GM21786 (cell line): ENCODE data around the gene UGT1A7.

ENCODE experiments used
- ATAC-seq: cut with Tn5 transposase; IDR thresholded peaks from one replicate; pipeline ENCODE4 v1.9.1; 2021; ENCODE audit not compliant: unreplicated experiment

The UGT1A7 gene

DNA sequence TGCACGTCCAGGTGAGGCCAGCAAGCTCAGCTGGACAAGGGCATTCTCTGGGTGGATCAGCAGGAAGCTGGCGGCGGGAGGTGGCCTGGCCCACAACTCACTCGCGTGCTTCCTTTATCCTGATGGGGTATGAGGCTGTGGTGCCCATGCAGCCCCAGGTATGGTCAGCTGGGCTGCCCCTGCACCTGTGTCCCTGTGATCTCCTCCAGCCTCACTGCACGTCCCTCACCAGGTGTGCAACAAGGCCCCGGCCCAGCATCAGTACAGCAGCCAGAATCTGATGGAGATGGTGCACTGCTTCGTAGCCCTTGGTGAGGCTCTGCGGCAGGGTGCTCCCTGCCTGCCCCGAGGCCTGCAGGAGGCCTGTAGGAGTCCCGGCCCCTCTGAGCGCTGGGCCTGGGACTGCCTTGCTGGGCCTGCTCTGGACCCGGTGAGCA is 114.1 kb downstream of the UGT1A7 start:
- no peak for ATAC-seq

GRCh38 chr2:233796254-233796653 is 114.6 kb downstream of the UGT1A7 start:
- no peak for ATAC-seq

GRCh38 chr2:233798335-233799086 is 116.8 kb downstream of the UGT1A7 start:
- ATAC-seq, result no peak

GRCh38 chr2:233799087-233799665 is 117.5 kb downstream of the UGT1A7 start:
- ATAC-seq, result no peak

DNA sequence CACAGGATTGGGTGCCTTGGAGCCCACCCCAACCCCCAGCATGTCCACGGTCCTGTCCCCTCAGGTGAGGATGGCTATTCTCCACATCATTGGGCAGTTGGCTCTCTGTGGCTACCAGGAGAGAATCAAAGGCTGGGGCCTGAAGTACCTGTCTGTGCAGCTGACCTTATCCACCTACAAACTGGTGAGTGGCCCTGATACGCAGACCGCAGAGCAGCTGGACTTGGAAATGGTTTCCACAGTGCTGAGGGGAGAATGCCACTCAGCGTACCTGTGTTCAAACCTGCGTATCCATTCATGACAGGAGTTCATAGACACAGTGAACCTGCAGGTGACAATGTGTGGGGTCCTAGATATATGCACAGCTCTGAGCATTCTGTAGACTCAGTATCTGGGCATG is 118.0 kb downstream of the UGT1A7 start:
- ATAC-seq, result no peak

GRCh38 chr2:233800208-233800607 is 118.5 kb downstream of the UGT1A7 start:
- ATAC-seq, result no peak

DNA sequence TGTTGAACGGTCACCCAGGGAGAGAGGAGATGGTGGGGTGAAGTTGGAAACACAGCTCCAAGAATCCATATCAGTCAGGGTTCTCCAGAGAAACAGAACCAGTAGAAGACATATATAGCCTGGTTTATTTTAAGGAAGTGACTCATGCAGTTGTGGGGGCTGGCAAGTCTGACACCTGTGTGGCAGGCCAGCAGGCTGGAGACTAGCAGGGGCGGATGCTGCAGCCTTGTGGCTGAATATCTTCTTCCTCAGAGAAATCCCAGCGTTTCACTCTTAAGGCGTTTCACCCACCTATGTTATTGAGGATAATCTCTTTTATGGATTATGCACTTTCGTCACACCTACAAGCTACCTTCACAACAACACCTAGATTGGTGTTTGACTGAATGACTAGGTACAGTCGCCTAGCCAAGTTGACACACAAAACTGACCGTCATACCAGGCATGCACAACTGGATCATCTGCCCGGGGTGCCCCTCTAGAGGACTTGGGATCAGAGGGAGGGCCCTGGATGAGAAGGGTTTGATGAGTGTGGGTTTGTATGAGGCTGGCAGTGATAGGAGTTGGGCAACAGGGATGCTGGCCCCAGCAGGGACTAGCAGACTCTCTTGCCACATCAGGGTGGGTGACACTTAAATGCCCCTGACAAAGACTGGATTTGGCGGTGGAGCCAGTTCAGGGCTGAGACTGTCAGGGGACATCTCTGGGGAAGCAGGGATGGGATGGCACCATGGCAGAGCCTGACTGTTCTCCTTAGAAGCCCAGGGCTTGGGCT is 119.8 kb downstream of the UGT1A7 start:
- ATAC-seq, result no peak

- no peak for ATAC-seq
Measured at GRCh38 chr2:233802132-233802815, 120.6 kb downstream of the UGT1A7 start.

DNA sequence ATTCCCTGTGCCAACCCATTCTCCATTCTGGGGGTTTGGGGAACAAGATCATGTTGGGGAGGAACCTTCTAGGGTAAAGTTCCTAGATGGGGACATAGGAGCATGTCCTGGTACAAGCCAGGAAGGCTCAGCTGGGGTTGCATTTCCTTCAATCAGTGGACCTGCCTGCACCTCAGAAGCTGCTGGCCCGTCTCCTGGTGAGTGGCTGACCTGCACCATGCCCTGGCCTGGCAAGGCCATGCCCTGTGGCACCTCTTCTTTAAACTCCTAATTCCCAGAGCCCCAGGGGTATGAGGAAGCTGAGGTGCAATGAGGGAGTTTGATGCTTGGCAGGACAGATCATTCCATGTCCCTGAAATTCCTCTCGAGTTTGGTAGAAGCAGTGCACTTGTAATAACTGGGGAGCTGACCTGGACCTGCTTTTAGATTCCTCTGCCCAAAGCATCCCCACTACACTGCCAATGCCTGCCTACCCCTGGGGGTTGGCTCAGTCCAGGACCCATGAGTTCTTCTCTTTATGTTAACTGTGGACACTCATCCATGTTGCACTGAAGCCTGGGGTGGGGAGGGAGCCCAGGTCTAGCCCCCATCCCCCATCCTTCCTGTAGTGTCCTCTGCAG is 121.7 kb downstream of the UGT1A7 start:
- ATAC-seq, result no peak

DNA sequence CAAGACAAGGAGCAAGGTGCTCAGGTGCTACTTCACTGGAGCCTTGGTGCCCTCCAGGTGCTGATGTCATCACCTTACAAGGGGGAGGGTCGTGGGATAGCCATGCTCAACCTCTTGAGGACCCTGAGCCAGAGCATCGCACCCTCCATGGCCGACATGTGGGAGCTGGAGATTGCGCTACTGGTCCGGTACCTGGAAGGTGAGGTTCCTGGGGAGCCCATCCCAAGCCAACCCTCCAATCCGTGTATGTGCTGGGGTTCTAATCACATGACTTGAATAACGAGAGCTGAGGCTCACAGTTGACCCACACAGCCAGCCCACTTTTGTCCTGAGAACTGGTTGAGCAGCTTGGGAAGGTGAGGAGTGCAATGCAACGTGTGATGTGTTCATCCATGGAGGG is 122.3 kb downstream of the UGT1A7 start:
- ATAC-seq, result no peak

GRCh38 chr2:233807215-233807865 is 125.6 kb downstream of the UGT1A7 start:
- ATAC-seq, result no peak

DNA sequence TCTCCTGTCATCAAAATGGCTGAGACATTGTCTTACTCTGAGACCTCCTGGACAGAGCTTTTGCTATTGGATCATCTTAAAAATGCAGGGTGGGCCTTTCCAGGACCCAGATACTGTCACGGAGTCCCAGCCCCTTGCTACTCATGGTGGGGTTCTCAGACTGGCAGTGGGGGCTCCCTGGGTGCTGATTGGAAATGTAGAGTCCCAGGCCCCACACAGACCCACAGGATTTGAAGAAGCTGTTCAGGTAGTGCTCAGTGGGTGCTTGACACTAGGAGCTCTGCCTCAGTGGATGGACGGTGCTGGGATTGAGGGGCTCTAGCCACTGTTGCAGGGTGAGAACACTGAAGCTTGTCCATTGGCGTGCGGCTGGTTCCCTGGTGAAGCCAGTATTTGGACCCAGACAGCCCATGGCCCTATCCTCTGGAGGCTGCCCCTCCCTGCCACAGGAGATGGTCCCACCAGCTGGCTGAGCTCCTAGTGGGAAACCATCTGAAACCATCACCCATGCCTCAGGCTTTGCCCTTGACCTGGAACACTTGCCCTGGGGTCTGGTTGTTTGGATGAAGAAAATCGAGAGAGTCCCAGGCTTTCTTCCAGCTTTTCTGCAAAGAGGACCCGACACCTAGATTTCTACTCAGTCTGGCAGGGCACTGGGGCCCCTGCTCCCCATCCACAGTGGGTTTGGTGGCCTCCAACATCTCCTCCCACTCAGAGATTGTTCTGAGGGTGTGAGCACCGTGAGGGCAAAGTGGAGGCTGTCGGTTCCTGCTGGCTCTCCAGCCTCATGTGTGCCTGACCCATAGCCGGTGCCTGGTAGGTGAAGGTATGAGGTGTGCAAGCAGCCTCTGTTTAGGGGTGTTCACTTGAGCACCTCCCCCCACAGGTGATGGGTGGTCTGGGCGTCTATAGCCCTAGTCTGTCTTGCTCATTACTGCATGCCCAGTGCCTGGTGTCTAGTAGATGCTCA is 126.5 kb downstream of the UGT1A7 start:
- ATAC-seq, result no peak

DNA sequence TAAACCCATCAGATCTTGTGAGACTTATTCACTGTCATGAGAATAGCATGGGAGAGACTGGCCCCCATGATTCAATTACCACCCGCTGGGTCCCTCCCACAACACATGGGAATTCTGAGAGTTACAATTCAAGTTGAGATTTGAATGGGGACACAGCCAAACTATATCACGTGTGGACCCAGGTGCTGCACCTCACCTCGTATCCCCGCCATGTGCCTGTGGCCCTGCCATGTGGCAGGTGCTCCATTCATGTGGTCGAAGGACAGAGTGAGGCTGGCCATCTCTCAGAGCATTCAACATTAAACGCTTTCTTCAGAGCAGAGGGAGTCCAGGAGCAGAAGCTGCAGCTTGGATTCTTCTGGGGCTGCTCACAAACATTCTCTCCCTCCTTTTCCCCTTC is 128.7 kb downstream of the UGT1A7 start:
- no peak for ATAC-seq

GRCh38 chr2:233811087-233811486 is 129.4 kb downstream of the UGT1A7 start:
- no peak for ATAC-seq

GRCh38 chr2:233811732-233812131 is 130.0 kb downstream of the UGT1A7 start:
- ATAC-seq, result no peak

DNA sequence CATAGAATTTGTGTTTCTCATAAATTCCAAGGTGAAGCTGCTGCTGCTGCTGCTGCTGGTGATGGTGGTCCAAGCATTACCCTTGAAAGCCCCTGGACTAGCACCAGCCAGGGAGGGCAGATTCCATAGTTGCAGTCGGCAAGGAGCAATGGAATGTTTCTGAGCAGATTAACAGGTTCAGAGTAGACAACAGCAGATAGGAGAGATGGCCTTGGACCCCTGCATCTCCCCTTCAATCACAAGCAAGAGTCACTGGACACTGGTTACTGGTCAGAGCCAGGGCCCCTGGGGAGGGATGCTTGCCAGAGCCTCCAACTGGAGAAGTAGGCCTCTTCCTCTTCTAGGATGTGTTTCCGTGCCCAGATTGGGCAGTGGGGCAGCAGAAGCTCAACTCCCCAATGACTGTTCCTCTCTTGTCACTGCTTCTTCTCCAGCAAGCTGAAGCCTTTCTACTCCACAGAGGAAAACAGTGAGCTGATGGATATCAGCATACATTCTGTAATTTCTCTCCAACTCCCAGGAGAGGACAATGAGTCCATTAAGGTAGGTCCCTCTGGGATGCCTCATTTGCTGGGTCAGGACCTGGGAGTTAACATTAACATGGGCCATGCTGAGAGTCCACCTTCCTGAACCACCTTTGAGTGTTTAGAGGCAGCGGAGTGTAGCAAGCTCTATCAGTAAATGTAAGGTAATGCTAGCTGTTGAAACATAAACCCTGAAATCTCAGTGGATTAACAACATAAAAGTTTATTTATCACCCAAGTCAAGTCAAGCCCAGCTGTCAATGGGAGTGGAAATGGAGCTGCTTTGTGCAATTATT is 131.7 kb downstream of the UGT1A7 start:
- ATAC-seq, result no peak

- no peak for ATAC-seq
Measured at GRCh38 chr2:233814056-233814835, 132.5 kb downstream of the UGT1A7 start.

- ATAC-seq, result no peak
Measured at GRCh38 chr2:233815861-233816260, 134.2 kb downstream of the UGT1A7 start.
